Measurements from ENCODE around the gene CSDE1. TPM values are rescaled to one million over a fixed set of nuclear protein-coding genes. Genes with fewer than 3 reads are reported as not detected.

The CSDE1 gene
- total and polyA plus RNA-seq, 2 donors (not counting 3 experiments of a cell fraction or from before 2014, with no cell fraction given), result 129 to 492 TPM

GRCh38 chr1:114716304-114717170, 41.2 kb downstream of the CSDE1 start, which contains the start of gene NRAS:
Gene NRAS, minus strand, starts transcription at chr1:114716771. Its CDS starts 611 bp downstream, at chr1:114716160.
- FAIRE-seq, result peak; percentile 84
- dilution Hi-C loops (cut with MboI; ENCODE audit: extremely low pct_ligation_motif_present, low sequenced_read_pairs), result no loop called here
- H3K9me1 ChIP-seq (replicated peaks; ENCODE audit: control insufficient read depth, extremely low read depth, insufficient read depth, low read length), result no peaks in the 10 kb centered on the region
- peaks cover 23% of the 10 kb centered on the region in 2 experiments for H3K36me3 ChIP-seq (ENCODE audit: control insufficient read depth in 2 of 2, extremely low read depth in 1 of 2, insufficient read depth in 2 of 2, low read length in 2 of 2)
- H3K4me3 ChIP-seq (replicated peaks in 1 of 3; ENCODE audit: insufficient read depth in 1 of 3, low read depth in 1 of 3, low read length in 3 of 3), result peak within 1 kb of the TSS; percentile 94 to 100 (median 100)
- no TSS peak for BruUV-seq (replicated peaks)
- H3K27ac ChIP-seq (ENCODE audit: insufficient read depth, low read depth, low read length), result peak within 1 kb of the TSS; percentile 100
- H3K9ac ChIP-seq (replicated peaks; ENCODE audit: extremely low read depth, insufficient read depth, low read length), result peak within 1 kb of the TSS; percentile 100
- peak within 1 kb of the TSS; percentile 99 for H3K4me2 ChIP-seq (ENCODE audit: insufficient read depth, low read length)
- peak; percentile 91 for DNase-seq (ENCODE audit: low read depth, low spot score)
- peak within 1 kb of the TSS; percentile 81 for H2AFZ ChIP-seq (ENCODE audit: low read depth, low read length)
- no peaks in the 10 kb centered on the region for H3K9me3 ChIP-seq (replicated peaks; ENCODE audit: control insufficient read depth, insufficient read depth, low read length)
- H3K27me3 ChIP-seq (ENCODE audit: control insufficient read depth in 2 of 2, insufficient read depth in 2 of 2, low read length in 2 of 2), result no peaks in the 10 kb centered on the region
- H3K79me2 ChIP-seq (ENCODE audit: control insufficient read depth, insufficient read depth, low read length), result peaks cover 43% of the 10 kb centered on the region
- ChIA-PET POLR2A (interaction anchor here (0.7 kb wide), 1 partner anchor 1111 kb away, joined by 3 read pairs; no protein-coding TSS in a partner anchor), CTCF (interaction anchor here (0.8 to 1.6 kb wide), 4 partner anchors 23 to 738 kb away, joined by 3 to 4 read pairs (median 3); partner anchors contain the start of gene OLFML3)
- peak; percentile 96 for TF ChIP-seq MYC (IDR thresholded peaks at IDR 0.05; ENCODE audit: low read depth, low read length)
- no peak for TF ChIP-seq EZH2 (IDR thresholded peaks at IDR 0.05; ENCODE audit: borderline replicate concordance, low read depth, low read length, severe bottlenecking)
- peak; percentile 97 for TF ChIP-seq MAX (IDR thresholded peaks at IDR 0.05; ENCODE audit: insufficient read depth, insufficient read length)
- TF ChIP-seq JUN (IDR thresholded peaks at IDR 0.05; ENCODE audit: borderline replicate concordance, insufficient read depth, insufficient read length, low read depth), result no peak
- no peak for TF ChIP-seq GATA2 (IDR thresholded peaks at IDR 0.05; ENCODE audit: insufficient read depth, insufficient read length, low read depth, low read length)
- peak; percentile 85 for TF ChIP-seq POLR2A (IDR thresholded peaks at IDR 0.05; ENCODE audit: low read depth, low read length)
- no peak for TF ChIP-seq CTCF (IDR thresholded peaks at IDR 0.05; ENCODE audit: extremely low read depth in 1 of 2, insufficient read depth in 1 of 2, low read depth in 1 of 2, low read length in 2 of 2)
- peak; percentile 96 for TF ChIP-seq POLR2AphosphoS5 (IDR thresholded peaks at IDR 0.05; ENCODE audit: insufficient read depth, low read depth, low read length)
- no peak for TF ChIP-seq FOS (IDR thresholded peaks at IDR 0.05; ENCODE audit: borderline replicate concordance, insufficient read depth, low read length)
- H3K4me1 ChIP-seq (ENCODE audit: control insufficient read depth, extremely low read depth, insufficient read depth, low read length), result peaks cover 24% of the 10 kb centered on the region
- no peaks in the 10 kb centered on the region for H4K20me1 ChIP-seq (replicated peaks; ENCODE audit: control insufficient read depth, extremely low read depth, insufficient read depth, low read length)
- intact Hi-C loops (cut with micrococcal nuclease), result loop anchor here (1.0 to 10.0 kb wide), 9 partner anchors 20 to 739 kb away; partner anchors contain the start of genes BCAS2, CSDE1, DENND2C and OLFML3

Measured in endothelial cell of umbilical vein (primary cell).